HepG2 (cell line): Measurements from ENCODE around the gene VARS1. TPM values are rescaled to one million over a fixed set of nuclear protein-coding genes. Genes with fewer than 3 reads are reported as not detected.

Source experiments
- CHD4 ChIP-seq: fragments of 200-600 bp; sonication (generic); IDR thresholded peaks from 2 replicates; pipeline ENCODE4 v1.7.0; 2017; ENCODE audit warnings: mild to moderate bottlenecking, low read length, borderline replicate concordance
- FOSL1 ChIP-seq: sonication (generic); formaldehyde crosslinking; IDR thresholded peaks from 2 replicates; pipeline ENCODE4 v1.9.0; 2021; ENCODE audit warnings: missing genetic modification reagents, borderline replicate concordance
- FOXM1 ChIP-seq: sonication (generic); formaldehyde crosslinking; IDR thresholded peaks from 2 replicates; pipeline ENCODE4 v1.5.0; 2020; ENCODE audit warnings: missing genetic modification reagents
- GABPA ChIP-seq, 2 experiments: IDR thresholded peaks; 2 replicates each; pipeline ENCODE4 v1.6.1; 2011 to 2016; ENCODE audit warnings: low read depth in 2 of 2, low read length in 1 of 2, missing biosample characterization in 1 of 2, missing genetic modification characterization in 1 of 2
- GLI4 ChIP-seq: sonication (generic); formaldehyde crosslinking; IDR thresholded peaks from 2 replicates; pipeline ENCODE4 v1.5.1; 2020; ENCODE audit warnings: missing genetic modification reagents, mild to moderate bottlenecking, moderate library complexity, borderline replicate concordance
- HNRNPH1 ChIP-seq: fragments of 200-400 bp; formaldehyde crosslinking; optimal IDR thresholded peaks from 2 replicates; pipeline ENCODE3; 2017; ENCODE audit warnings: mild to moderate bottlenecking, low read depth, low read length
- KDM5A ChIP-seq: fragments of 200-600 bp; sonication (generic); IDR thresholded peaks from 2 replicates; pipeline ENCODE4 v1.7.0; 2018; ENCODE audit warnings: antibody characterized with exemption, mild to moderate bottlenecking, low read length, borderline replicate concordance
- MEIS1 ChIP-seq: sonication (generic); formaldehyde crosslinking; IDR thresholded peaks from 2 replicates; pipeline ENCODE4 v1.9.0; 2021; ENCODE audit warnings: mild to moderate bottlenecking, missing genetic modification reagents, moderate library complexity, borderline replicate concordance
- NBN ChIP-seq: fragments of 450-650 bp; conservative IDR thresholded peaks from 2 replicates; pipeline ENCODE4 v1.6.1; 2017
- NKX3-1 ChIP-seq: sonication (generic); formaldehyde crosslinking; IDR thresholded peaks from 2 replicates; pipeline ENCODE4 v1.5.0; 2020; ENCODE audit warnings: missing genetic modification reagents
- NR2F6 ChIP-seq, 2 experiments: IDR thresholded peaks; 2 replicates each; pipeline ENCODE4 v1.6.1; 2016; ENCODE audit warnings: antibody characterized with exemption in 1 of 2, mild to moderate bottlenecking in 1 of 2
- PHF20 ChIP-seq: sonication (generic); formaldehyde crosslinking; IDR thresholded peaks from 2 replicates; pipeline ENCODE4 v1.5.0; 2020; ENCODE audit warnings: mild to moderate bottlenecking, missing genetic modification reagents
- RFXANK ChIP-seq: IDR thresholded peaks from 2 replicates; pipeline ENCODE4 v1.6.1; 2016
- ZNF160 ChIP-seq: sonication (generic); formaldehyde crosslinking; IDR thresholded peaks from 2 replicates; pipeline ENCODE4 v1.8.0; 2022; ENCODE audit warnings: mild to moderate bottlenecking, inconsistent platforms, missing genetic modification reagents
- ZNF20 ChIP-seq: sonication (generic); formaldehyde crosslinking; IDR thresholded peaks from 2 replicates; pipeline ENCODE4 v1.4.0; 2020; ENCODE audit warnings: mild to moderate bottlenecking, moderate library complexity, missing genetic modification reagents
- ZNF232 ChIP-seq: sonication (generic); formaldehyde crosslinking; IDR thresholded peaks from 2 replicates; pipeline ENCODE4 v1.4.0; 2020; ENCODE audit warnings: missing genetic modification reagents, borderline replicate concordance
- ZSCAN22 ChIP-seq: sonication (generic); formaldehyde crosslinking; IDR thresholded peaks from 2 replicates; pipeline ENCODE4 v1.4.0; 2020; ENCODE audit warnings: mild to moderate bottlenecking, missing genetic modification reagents
- polyA plus RNA-seq, 8 experiments: library from polyadenylated mRNA; depleted of rRNA in 3 of 8; stranded (reverse) in 7 of 8; unstranded in 1 of 8; fragments of >200 nt; fragmentation: Illumina TruSeq in 4 of 8; extraction: Trizol in 4 of 8; gene quantifications; 2 replicates each; pipeline versions ENCODE4 v1.2.1 to v1.2.3, GENCODE V29; 2011 to 2016; ENCODE audit warnings: low read depth in 4 of 8, missing spikeins in 1 of 8, mixed read lengths in 1 of 8; ENCODE audit not compliant: insufficient read depth in 1 of 8
- total RNA-seq, 5 experiments: library from RNA; depleted of rRNA; stranded (reverse); fragments of >200 nt; fragmentation: Illumina TruSeq; extraction: Trizol; gene quantifications; 2 replicates each; pipeline ENCODE4 v1.2.3, GENCODE V29; 2016; ENCODE audit warnings: low read depth in 1 of 5
- TF ChIP-seq, protein P1 (sequence below): sonication (generic); formaldehyde crosslinking; IDR thresholded peaks from 2 replicates; pipeline ENCODE4 v1.5.0; 2020; ENCODE audit warnings: missing genetic modification reagents, mild to moderate bottlenecking, borderline replicate concordance
- TF ChIP-seq, protein P2 (sequence below): sonication (generic); formaldehyde crosslinking; IDR thresholded peaks from 2 replicates; pipeline ENCODE4 v1.4.0; 2020; ENCODE audit warnings: missing genetic modification reagents
- TF ChIP-seq, protein P3 (sequence below), 2 experiments: sonication (generic) in 1 of 2; formaldehyde crosslinking in 1 of 2; IDR thresholded peaks; 2 replicates each; pipeline versions ENCODE4 v1.4.0 to v1.6.1; 2018 to 2020; ENCODE audit warnings: missing genetic modification reagents in 2 of 2, borderline replicate concordance in 1 of 2, low read depth in 1 of 2, mild to moderate bottlenecking in 1 of 2, missing biosample characterization in 1 of 2
- TF ChIP-seq, protein P4 (sequence below): IDR thresholded peaks from 2 replicates; pipeline ENCODE4 v1.6.1; 2018; ENCODE audit warnings: missing genetic modification reagents
- TF ChIP-seq, protein P5 (sequence below): sonication (generic); formaldehyde crosslinking; IDR thresholded peaks from 2 replicates; pipeline ENCODE4 v1.5.0; 2020; ENCODE audit warnings: mild to moderate bottlenecking, missing genetic modification reagents

Gene VARS1
- total and polyA plus RNA-seq, 2 of the 13 experiments (the other 11 are each of a cell fraction or from before 2014, with no cell fraction given): 14.7 to 56.1 TPM

DNA sequence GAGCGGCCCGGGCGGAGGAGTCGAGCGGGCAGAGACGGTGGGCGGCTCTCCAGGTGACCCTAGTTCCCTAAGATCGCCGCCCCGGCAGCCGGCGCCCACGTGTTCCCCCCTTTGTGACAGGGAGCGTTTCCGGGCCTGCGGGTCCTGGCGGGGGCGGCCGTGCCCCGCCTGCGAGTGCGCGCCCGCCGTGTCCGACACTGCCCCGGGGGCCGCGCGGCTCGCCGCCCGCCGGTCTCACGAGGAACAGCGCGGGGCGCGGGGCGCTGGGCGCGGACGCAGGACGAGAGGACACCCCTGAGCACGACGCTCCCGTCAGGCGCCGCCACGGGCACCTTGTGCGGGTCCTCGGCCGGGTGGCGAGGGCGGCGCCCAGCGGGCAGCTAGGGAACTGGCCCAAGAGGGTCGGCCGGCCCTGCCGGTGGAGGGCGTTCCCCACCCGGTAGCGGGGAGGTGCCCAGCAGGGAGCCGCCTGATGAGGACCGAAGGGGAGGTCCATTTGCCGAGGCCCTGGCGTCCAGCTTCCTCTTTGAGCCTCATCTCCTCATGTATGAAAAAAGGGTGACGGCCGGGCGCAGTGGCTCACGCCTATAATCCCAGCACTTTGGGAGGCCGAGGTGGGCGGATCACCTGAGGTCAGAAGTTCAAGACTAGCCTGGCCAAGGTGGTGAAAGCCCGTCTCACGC, at the start of gene VARS1 (continued):
- TF ChIP-seq, protein P1, sequence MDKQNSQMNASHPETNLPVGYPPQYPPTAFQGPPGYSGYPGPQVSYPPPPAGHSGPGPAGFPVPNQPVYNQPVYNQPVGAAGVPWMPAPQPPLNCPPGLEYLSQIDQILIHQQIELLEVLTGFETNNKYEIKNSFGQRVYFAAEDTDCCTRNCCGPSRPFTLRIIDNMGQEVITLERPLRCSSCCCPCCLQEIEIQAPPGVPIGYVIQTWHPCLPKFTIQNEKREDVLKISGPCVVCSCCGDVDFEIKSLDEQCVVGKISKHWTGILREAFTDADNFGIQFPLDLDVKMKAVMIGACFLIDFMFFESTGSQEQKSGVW (CRISPR knock-in tag): no peak
- TF ChIP-seq FOSL1 (no peak), HNRNPH1 (no peak), ZNF232 (CRISPR knock-in tag) (peak; percentile 13; the same call in 1 of the 2 replicates), FOXM1 (peak; percentile 81; the same call in 1 of the 2 replicates), PHF20 (CRISPR knock-in tag) (peak; percentile 76), NKX3-1 (no peak), ZNF160 (CRISPR knock-in tag) (no peak; the same call in 1 of the 2 replicates), NR2F6 (IDR thresholded peaks at IDR 0.05) (no peak), NR2F6 (CRISPR knock-in tag; IDR thresholded peaks at IDR 0.05) (peak; percentile 62), CHD4 (peak; percentile 41; the same call in 1 of the 2 replicates), ZSCAN22 (no peak; the same call in 1 of the 2 replicates), ZNF20 (no peak), NBN (no peak), RFXANK (peak; percentile 29; the same call in 1 of the 2 replicates), GLI4 (no peak), GABPA (IDR thresholded peaks at IDR 0.05; ENCODE audit: low read depth, low read length) (peak; percentile 58), GABPA (CRISPR knock-in tag; IDR thresholded peaks at IDR 0.05; ENCODE audit: low read depth) (peak; percentile 71), MEIS1 (CRISPR knock-in tag) (peak; percentile 89), KDM5A (peak; percentile 31; the same call in 1 of the 2 replicates)
- TF ChIP-seq, protein P2, sequence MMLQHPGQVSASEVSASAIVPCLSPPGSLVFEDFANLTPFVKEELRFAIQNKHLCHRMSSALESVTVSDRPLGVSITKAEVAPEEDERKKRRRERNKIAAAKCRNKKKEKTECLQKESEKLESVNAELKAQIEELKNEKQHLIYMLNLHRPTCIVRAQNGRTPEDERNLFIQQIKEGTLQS (CRISPR knock-in tag): 0 out of 2 replicates have a peak, but pooled peaks have one; percentile 32
- TF ChIP-seq, protein P3, sequence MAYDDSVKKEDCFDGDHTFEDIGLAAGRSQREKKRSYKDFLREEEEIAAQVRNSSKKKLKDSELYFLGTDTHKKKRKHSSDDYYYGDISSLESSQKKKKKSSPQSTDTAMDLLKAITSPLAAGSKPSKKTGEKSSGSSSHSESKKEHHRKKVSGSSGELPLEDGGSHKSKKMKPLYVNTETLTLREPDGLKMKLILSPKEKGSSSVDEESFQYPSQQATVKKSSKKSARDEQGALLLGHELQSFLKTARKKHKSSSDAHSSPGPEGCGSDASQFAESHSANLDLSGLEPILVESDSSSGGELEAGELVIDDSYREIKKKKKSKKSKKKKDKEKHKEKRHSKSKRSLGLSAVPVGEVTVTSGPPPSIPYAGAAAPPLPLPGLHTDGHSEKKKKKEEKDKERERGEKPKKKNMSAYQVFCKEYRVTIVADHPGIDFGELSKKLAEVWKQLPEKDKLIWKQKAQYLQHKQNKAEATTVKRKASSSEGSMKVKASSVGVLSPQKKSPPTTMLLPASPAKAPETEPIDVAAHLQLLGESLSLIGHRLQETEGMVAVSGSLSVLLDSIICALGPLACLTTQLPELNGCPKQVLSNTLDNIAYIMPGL (CRISPR knock-in tag; IDR thresholded peaks at IDR 0.05; ENCODE audit: borderline replicate concordance in 1 of 2, low read depth in 1 of 2): peak; percentile 97 to 99
- TF ChIP-seq, protein P4, sequence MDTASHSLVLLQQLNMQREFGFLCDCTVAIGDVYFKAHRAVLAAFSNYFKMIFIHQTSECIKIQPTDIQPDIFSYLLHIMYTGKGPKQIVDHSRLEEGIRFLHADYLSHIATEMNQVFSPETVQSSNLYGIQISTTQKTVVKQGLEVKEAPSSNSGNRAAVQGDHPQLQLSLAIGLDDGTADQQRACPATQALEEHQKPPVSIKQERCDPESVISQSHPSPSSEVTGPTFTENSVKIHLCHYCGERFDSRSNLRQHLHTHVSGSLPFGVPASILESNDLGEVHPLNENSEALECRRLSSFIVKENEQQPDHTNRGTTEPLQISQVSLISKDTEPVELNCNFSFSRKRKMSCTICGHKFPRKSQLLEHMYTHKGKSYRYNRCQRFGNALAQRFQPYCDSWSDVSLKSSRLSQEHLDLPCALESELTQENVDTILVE (CRISPR knock-in tag): peak; percentile 64; the same call in 1 of the 2 replicates
- TF ChIP-seq, protein P5, sequence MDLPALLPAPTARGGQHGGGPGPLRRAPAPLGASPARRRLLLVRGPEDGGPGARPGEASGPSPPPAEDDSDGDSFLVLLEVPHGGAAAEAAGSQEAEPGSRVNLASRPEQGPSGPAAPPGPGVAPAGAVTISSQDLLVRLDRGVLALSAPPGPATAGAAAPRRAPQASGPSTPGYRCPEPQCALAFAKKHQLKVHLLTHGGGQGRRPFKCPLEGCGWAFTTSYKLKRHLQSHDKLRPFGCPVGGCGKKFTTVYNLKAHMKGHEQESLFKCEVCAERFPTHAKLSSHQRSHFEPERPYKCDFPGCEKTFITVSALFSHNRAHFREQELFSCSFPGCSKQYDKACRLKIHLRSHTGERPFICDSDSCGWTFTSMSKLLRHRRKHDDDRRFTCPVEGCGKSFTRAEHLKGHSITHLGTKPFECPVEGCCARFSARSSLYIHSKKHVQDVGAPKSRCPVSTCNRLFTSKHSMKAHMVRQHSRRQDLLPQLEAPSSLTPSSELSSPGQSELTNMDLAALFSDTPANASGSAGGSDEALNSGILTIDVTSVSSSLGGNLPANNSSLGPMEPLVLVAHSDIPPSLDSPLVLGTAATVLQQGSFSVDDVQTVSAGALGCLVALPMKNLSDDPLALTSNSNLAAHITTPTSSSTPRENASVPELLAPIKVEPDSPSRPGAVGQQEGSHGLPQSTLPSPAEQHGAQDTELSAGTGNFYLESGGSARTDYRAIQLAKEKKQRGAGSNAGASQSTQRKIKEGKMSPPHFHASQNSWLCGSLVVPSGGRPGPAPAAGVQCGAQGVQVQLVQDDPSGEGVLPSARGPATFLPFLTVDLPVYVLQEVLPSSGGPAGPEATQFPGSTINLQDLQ: 0 out of 2 replicates have a peak, but pooled peaks have one; percentile 16
